ENCODE results near the gene ZNF785. TPM values are rescaled to one million over a fixed set of nuclear protein-coding genes. Genes with fewer than 3 reads are reported as not detected.

ZNF785 gene
- total and polyA plus RNA-seq, 2 donors = 7.5 to 15.7 TPM

GRCh38 chr16:30566531-30566930, 19.0 kb downstream of the ZNF785 start:
- H3K4me1 ChIP-seq (ENCODE audit: insufficient read depth) = peaks cover 2% of the 10 kb centered on the region
- WGBS = 83% methylated on average over 4 of the region's 4 CpGs
- no peak overlapping the region for H3K27ac ChIP-seq (ENCODE audit: low read depth)
- no peak overlapping the region for H3K4me3 ChIP-seq (ENCODE audit: low read depth, low read length)
- DNase-seq (ENCODE audit: extremely low spot score) = no peak
- H3K36me3 ChIP-seq (ENCODE audit: insufficient read depth) = no peaks in the 10 kb centered on the region

- no peak for DNase-seq (ENCODE audit: extremely low spot score)
- Histone ChIP-seq H3K36me3 (ENCODE audit: insufficient read depth) (no peaks in the 10 kb centered on the region), H3K4me1 (ENCODE audit: insufficient read depth) (peaks cover 2% of the 10 kb centered on the region), H3K4me3 (ENCODE audit: low read depth, low read length) (no peak overlapping the region), H3K27ac (ENCODE audit: low read depth) (no peak overlapping the region)
- 61% methylated on average over 8 of the region's 8 CpGs for WGBS
Measured at GRCh38 chr16:30565984-30566383, 19.5 kb downstream of the ZNF785 start.

- 51% methylated on average over 7 of the region's 7 CpGs for WGBS
Measured at GRCh38 chr16:30565526-30565925, 20.0 kb downstream of the ZNF785 start.

GRCh38 chr16:30562021-30562420, 23.5 kb downstream of the ZNF785 start:
- no peaks in the 10 kb centered on the region for H3K4me1 ChIP-seq (ENCODE audit: insufficient read depth)
- no peak overlapping the region for H3K27ac ChIP-seq (ENCODE audit: low read depth)
- H3K4me3 ChIP-seq (ENCODE audit: low read depth, low read length) = no peak overlapping the region
- H3K36me3 ChIP-seq (ENCODE audit: insufficient read depth) = no peaks in the 10 kb centered on the region
- no peak for DNase-seq (ENCODE audit: extremely low spot score)
- 96% methylated on average over 14 of the region's 14 CpGs for WGBS

More at GRCh38 chr16:30565526-30565925, 20.0 kb downstream of the ZNF785 start:
- Histone ChIP-seq H3K4me1 (ENCODE audit: insufficient read depth) (peaks cover 2% of the 10 kb centered on the region), H3K27ac (ENCODE audit: low read depth) (no peak overlapping the region), H3K36me3 (ENCODE audit: insufficient read depth) (no peaks in the 10 kb centered on the region), H3K4me3 (ENCODE audit: low read depth, low read length) (no peak overlapping the region)
- DNase-seq (ENCODE audit: extremely low spot score) = no peak

GRCh38 chr16:30561089-30561816, 24.2 kb downstream of the ZNF785 start:
- DNase-seq (ENCODE audit: extremely low spot score) = no peak
- Histone ChIP-seq H3K4me1 (ENCODE audit: insufficient read depth) (no peaks in the 10 kb centered on the region), H3K36me3 (ENCODE audit: insufficient read depth) (no peaks in the 10 kb centered on the region), H3K27ac (ENCODE audit: low read depth) (no peak overlapping the region), H3K4me3 (ENCODE audit: low read depth, low read length) (peak overlapping the region; percentile 28)
- WGBS = 18% methylated on average over 46 of the region's 46 CpGs

- DNase-seq (ENCODE audit: extremely low spot score) = no peak
- H3K4me1 ChIP-seq (ENCODE audit: insufficient read depth) = no peaks in the 10 kb centered on the region
- no peak overlapping the region for H3K27ac ChIP-seq (ENCODE audit: low read depth)
- H3K4me3 ChIP-seq (ENCODE audit: low read depth, low read length) = no peak overlapping the region
- WGBS = 87% methylated on average over 6 of the region's 6 CpGs
- H3K36me3 ChIP-seq (ENCODE audit: insufficient read depth) = no peaks in the 10 kb centered on the region
Measured at GRCh38 chr16:30559690-30560089, 25.8 kb downstream of the ZNF785 start.

- Histone ChIP-seq H3K4me3 (ENCODE audit: low read depth, low read length) (no peak overlapping the region), H3K4me1 (ENCODE audit: insufficient read depth) (no peaks in the 10 kb centered on the region), H3K27ac (ENCODE audit: low read depth) (no peak overlapping the region), H3K36me3 (ENCODE audit: insufficient read depth) (no peaks in the 10 kb centered on the region)
- no peak for DNase-seq (ENCODE audit: extremely low spot score)
- 84% methylated on average over 21 of the region's 21 CpGs for WGBS
Measured at GRCh38 chr16:30558789-30559377, 26.6 kb downstream of the ZNF785 start.

GRCh38 chr16:30557957-30558788, 27.3 kb downstream of the ZNF785 start, which contains the start of gene ZNF764:
TSS of gene ZNF764 (minus strand) at chr16:30558374. CDS start at chr16:30558182, 192 bp downstream.
- H3K36me3 ChIP-seq (ENCODE audit: insufficient read depth) = no peaks in the 10 kb centered on the region
- H3K4me1 ChIP-seq (ENCODE audit: insufficient read depth) = no peaks in the 10 kb centered on the region
- WGBS = under 1% methylated on average over 74 of the region's 74 CpGs
- peak; percentile 94 for DNase-seq (ENCODE audit: extremely low spot score)
- peak within 1 kb of the TSS; percentile 62 for H3K4me3 ChIP-seq (ENCODE audit: low read depth, low read length)
- peak within 1 kb of the TSS; percentile 87 for H3K27ac ChIP-seq (ENCODE audit: low read depth)

- under 1% methylated on average over 17 of the region's 17 CpGs for WGBS
- Histone ChIP-seq H3K4me3 (ENCODE audit: low read depth, low read length) (peak overlapping the region; percentile 62), H3K4me1 (ENCODE audit: insufficient read depth) (no peaks in the 10 kb centered on the region), H3K36me3 (ENCODE audit: insufficient read depth) (no peaks in the 10 kb centered on the region), H3K27ac (ENCODE audit: low read depth) (peak overlapping the region; percentile 87)
- DNase-seq (ENCODE audit: extremely low spot score) = no peak
Measured at GRCh38 chr16:30557707-30557956, 27.9 kb downstream of the ZNF785 start.

- no peak overlapping the region for H3K27ac ChIP-seq (ENCODE audit: low read depth)
- DNase-seq (ENCODE audit: extremely low spot score) = no peak
- WGBS = 60% methylated on average over 10 of the region's 10 CpGs
- H3K4me3 ChIP-seq (ENCODE audit: low read depth, low read length) = no peak overlapping the region
- H3K4me1 ChIP-seq (ENCODE audit: insufficient read depth) = no peaks in the 10 kb centered on the region
- no peaks in the 10 kb centered on the region for H3K36me3 ChIP-seq (ENCODE audit: insufficient read depth)
Measured at GRCh38 chr16:30556125-30556473, 29.4 kb downstream of the ZNF785 start.

GRCh38 chr16:30555315-30556124, 30.0 kb downstream of the ZNF785 start:
- 95% methylated on average over 69 of the region's 69 CpGs for WGBS
- DNase-seq (ENCODE audit: extremely low spot score) = no peak
- Histone ChIP-seq H3K4me1 (ENCODE audit: insufficient read depth) (no peaks in the 10 kb centered on the region), H3K36me3 (ENCODE audit: insufficient read depth) (no peaks in the 10 kb centered on the region), H3K27ac (ENCODE audit: low read depth) (no peak overlapping the region), H3K4me3 (ENCODE audit: low read depth, low read length) (no peak overlapping the region)

GRCh38 chr16:30554557-30555314, 30.8 kb downstream of the ZNF785 start:
- H3K36me3 ChIP-seq (ENCODE audit: insufficient read depth) = no peaks in the 10 kb centered on the region
- 95% methylated on average over 18 of the region's 18 CpGs for WGBS
- H3K27ac ChIP-seq (ENCODE audit: low read depth) = no peak overlapping the region
- no peak overlapping the region for H3K4me3 ChIP-seq (ENCODE audit: low read depth, low read length)
- H3K4me1 ChIP-seq (ENCODE audit: insufficient read depth) = no peaks in the 10 kb centered on the region
- no peak for DNase-seq (ENCODE audit: extremely low spot score)

GRCh38 chr16:30553393-30553899, 32.1 kb downstream of the ZNF785 start:
- DNase-seq (ENCODE audit: extremely low spot score) = no peak
- no peaks in the 10 kb centered on the region for H3K4me1 ChIP-seq (ENCODE audit: insufficient read depth)
- 91% methylated on average over 2 of the region's 2 CpGs for WGBS
- H3K36me3 ChIP-seq (ENCODE audit: insufficient read depth) = no peaks in the 10 kb centered on the region
- no peak overlapping the region for H3K4me3 ChIP-seq (ENCODE audit: low read depth, low read length)
- no peak overlapping the region for H3K27ac ChIP-seq (ENCODE audit: low read depth)

Measured in urinary bladder (tissue), 4 donors.